GM18502 (cell line): ENCODE measurements around the gene ABCB10.
"Not testable (repeated sequence)": the region's sequence is repeated elsewhere in the genome, so short reads cannot be mapped to it uniquely, and the experiment has no call there.

ENCODE experiments used
- ATAC-seq: cut with Tn5 transposase; IDR thresholded peaks from one replicate; pipeline ENCODE4 v1.9.1; 2021; ENCODE audit warnings: mild to moderate bottlenecking; ENCODE audit not compliant: unreplicated experiment, poor library complexity

Gene ABCB10

DNA sequence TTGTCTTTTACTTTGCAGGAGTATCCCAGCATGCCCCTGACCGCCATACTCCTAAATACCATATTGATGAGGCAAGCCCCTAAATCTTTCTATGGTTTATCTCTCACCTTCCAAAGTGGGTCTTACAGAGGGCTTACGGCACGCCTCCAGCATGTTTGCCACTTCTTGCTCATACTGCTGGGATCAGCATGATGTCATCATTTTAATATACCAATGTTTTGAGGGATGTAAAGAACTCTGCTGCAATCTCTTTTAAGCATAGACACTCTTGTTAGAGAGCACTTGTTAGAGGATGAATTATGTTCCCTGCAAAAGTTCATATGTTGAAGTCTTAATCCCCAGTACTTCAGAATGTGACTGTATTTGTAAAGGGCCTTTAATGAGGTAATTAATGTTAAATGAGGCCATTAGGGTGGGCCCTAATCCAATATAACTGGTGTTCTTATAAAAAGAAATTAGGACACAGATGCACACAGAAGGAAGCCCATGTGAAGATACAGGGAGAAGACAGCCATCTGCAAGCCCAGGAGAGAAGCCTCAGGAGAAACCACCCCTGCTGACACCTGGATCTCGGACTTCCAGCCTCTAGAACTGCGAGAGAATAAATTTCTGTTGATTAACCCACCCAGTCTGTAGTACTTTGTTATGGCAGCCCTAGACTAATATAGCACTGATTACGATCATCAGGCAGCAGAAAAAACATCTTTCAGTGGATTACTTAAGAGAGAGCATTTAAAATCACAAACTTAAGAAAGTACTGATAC is 16.4 kb upstream of the ABCB10 start:
- ATAC-seq = no peak

DNA sequence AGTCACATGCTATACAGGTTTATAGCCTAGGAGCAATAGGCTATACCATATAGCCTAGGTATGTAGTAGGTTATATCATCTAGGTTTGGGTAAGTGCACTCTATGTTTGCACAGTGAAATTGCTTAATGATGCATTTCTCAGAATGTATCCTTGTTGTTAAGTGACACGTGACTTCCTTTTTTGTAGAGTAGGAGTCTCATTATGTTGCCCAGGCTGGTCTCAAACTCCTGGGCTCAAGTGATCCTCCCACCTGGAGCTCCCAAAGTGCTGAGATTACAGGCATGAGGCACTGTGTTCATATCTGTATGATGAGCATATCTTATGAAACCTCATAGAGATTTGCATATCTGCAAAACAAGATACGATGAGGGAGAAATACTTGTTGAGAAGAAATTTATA is 13.8 kb upstream of the ABCB10 start:
- no peak for ATAC-seq

DNA sequence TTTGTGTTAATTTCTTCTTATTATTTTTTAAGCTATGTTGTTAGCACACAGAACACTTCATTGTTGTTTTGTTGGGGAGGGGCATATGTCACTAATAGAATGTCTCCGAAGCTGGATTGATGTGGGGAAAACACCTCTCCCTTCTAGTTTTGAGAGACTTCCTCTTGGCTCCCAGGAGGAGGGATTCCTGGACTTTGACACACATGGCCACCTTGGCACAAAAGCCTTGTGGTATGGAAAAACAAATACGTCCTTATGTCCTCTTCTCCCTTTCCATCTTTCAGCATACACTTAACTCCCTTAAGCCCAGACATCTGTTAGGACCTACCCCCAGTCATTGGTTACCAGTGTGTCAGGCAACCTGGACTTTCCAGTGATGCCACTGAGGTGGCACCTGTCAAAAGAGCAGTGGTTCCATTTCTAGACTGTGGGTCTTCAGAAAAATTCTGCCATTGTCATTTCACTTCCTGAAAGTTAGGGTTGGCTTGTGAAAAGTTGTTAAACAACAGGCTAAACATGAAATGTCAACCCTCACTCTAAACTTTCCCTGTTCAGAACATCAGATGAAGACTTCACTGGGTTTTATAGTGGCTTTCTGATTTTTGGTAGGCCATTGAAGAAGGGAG is 12.5 kb upstream of the ABCB10 start:
- no peak for ATAC-seq

DNA sequence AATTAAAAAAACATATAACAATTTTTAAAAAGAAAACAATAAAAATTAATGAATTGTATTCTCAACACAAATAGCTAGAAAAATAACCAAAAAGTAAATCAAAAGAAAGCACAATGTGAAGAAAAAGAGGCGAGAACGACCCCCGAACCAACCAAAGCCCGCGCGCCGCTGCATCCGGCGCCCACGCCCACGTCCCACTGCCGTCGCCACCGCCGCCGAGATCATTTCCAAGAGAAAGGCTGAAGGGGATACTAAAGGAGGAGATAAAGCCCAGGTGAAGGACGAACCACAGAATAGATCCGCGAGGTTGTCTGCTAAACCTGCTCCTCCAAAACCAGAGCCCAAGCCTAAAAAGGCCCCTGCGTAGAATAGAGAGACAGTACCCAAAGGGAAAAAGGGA is 11.8 kb upstream of the ABCB10 start:
- ATAC-seq = no peak

DNA sequence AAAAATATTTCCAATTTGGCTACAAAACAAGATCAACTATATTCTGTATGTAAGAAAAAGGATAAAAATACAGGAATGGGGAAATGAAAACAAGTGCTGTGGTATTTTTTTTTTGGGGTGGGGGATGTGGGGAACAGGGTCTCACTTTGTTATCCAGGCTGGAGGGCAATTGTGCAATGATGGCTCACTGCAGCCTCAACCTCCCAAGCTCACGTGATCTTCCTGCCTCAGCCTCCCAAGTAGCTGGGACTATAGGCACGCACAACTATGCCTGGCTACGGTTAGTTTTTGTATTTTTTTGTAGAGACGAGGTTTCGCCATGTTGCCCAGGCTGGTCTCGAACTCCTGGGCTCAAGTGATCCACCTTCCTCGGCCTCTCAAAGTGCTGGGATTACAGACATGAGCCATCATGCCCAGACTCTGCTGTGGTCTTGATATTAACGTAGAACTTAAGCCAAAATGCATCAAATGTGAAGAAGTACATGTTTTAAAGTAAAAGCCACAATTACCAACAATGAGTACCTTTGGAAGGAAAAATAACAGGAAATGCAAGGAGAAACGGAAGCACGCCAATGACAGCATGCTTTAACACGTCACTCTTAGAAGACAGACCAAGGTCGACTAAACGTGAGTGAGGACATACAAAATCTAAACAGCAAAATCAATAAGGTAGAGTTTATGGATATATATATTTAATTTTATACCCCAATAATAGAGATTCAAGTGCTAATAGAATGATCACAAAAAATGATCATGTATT is 8.8 kb upstream of the ABCB10 start:
- no peak for ATAC-seq

DNA sequence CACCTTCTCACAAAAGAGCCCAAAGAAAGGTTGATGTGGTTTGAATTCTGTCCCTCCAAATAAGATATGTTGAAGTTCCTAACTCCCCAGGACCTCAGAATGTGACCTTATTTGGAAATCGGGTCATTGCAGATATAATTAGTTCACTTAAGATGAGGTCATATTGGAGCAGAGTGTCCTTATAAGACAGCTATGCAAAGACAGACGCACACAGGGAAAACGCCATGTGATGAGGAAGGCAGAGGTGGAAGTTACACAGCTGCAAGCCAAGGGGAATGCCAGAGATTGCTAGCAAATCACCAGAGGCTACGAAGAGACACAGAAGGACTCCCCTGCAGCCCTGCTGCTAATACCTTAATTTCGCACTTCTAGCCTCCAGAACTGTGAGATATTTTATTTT is 5.2 kb upstream of the ABCB10 start:
- ATAC-seq = no peak

DNA sequence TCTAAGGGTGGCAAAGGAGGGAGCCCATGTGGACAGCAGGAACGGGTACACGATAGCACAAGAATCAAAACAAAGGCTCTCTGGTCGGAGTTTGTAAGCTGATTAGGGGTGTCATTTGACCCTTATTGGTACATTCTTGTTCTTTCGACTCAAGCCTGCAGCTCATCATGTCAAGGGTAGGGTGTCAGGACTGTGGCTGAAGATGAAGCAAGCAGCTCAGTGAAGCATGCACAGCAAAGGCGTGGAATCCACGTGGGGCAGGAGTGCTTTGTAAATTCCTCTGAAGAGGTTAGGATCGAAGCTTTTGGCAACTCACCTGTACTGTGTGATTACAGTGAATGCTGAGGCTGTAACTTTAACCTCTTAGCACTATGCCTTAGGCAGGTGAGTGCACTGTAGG is 4.7 kb upstream of the ABCB10 start:
- no peak for ATAC-seq

DNA sequence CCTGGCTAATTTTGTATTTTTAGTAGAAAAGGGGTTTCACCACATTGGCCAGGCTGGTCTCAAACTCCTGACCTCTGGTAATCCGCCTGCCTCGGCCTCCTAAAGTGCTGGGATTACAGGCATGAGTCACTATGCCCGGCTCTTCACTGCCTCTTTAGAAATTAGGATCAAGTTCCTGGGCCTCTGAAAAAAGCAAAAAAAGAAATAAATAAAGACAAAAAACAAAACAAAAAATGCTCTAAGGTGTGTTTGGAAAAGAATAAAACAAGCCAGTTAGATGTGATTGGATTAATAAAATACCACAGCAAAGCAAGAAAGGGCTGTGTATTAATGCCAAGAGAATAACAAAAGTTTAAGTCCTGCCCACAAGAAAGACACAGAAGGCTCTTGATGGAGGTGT is 4.2 kb upstream of the ABCB10 start:
- no peak for ATAC-seq

DNA sequence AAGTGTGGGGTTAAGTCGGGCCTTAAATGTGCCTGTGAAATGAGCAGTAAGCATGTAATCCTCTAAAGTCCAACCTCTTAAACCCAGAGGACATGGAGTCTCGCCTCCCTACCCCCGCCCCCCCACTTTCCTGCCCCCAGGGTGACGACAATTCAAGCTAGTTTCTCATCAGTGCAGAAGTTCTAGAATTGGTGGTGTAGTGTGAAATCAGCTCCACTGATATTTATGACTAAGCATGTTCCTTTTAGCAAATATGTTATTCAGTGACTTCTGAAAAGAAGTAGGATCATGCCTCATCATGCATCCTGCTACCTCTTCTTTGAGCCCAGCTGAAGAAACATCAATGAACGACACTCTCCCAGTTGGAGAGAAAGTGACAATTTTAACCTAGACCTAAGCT is 2.6 kb upstream of the ABCB10 start:
- ATAC-seq = no peak

DNA sequence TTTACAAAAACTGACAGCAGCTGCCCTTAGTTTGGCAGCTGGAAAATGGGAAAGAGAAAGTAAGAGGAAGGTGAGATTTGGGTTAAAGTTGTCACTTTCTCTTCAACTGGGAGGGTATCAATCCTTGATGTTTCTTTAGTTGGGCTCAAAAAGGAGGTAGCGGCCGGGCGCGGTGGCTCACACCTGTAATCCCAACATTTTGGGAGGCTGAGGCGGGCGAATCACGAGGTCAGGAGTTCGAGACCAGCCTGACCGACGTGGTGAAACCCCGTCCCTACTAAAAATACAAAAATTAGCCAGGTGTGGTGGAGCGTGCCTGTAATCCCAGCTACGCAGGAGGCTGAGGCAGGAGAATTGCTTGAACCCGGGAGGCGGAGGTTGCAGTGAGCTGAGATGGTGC is 1.6 kb upstream of the ABCB10 start:
- not testable (repeated sequence) for ATAC-seq

DNA sequence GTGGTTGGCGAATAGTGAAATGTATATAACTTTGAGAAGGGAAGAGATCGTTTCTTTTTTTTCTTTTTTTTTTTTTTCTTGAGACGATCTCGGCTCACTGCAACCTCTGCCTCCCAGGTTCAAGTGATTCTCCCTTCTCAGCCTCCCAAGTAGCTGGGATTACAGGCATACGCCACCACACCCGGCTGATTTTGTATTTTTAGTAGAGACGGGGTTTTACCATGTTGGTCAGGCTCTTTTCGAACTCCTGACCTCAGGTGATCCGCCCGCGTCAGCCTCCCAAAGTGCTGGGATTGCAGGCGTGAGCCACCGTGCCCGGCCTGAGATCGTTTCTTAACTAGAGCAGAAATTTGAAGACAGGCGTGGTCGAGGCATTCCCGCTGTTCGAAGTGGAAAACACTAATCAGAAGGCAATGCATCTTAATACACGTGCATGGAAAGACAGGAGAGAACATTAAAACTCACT is 862 bp upstream of the ABCB10 start:
- not testable (repeated sequence) for ATAC-seq

DNA sequence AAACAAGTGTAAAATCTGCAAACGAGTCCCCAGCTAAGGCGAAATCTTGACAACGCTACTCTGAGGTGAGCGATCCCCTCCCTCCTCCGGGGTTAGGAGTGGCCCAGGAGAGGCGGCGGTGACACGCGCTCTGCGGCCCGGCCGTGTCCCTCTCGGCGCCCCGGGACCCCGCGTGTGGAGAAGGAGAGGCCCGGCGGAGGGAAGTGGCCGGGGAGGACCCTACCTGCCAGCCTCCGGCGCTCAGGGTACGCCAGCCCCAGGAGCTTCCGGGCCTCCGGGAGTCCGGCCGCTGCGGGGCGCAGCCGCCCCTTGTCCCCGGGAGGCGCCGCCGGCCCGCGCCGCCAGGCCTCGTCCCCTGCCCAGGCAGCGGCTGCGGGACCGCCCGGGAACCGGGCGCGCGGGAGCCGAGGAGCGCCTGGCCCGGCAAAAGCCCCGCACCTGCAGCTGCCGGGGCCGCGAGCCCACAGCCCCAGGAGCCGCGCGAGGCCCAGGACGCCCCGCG is 543 bp downstream of the ABCB10 start:
- peak; percentile 31 for ATAC-seq

DNA sequence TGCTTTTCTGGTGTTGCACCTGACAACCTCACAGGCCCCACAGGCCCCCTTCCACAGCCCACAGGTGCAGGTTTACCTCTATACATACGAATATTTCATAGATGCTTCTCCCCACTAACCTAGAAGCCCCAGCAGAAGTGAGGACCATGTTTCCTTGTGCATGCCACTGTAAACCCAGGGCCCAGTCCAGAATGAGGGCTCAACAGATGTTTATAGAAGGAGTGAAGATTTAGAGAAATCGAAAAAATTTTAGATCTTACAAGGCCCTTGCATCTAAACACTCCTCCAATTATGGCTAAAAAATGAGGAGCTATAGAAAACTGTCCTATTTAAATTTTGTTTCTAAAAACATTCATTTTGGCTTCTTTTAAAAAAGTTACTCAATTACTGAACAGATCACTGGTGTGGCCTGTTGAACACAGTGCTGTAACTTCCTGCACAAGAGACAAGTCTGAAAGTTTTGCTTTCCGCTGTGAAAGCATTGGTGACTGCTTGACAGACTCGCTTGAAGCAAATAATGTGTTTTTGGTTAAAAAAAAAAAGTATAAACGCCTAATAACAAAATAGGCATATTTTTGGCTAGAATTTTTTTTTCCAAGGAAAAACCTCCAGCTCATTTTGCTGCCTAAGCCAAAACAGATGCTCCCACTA is 1.2 kb downstream of the ABCB10 start:
- ATAC-seq = no peak

DNA sequence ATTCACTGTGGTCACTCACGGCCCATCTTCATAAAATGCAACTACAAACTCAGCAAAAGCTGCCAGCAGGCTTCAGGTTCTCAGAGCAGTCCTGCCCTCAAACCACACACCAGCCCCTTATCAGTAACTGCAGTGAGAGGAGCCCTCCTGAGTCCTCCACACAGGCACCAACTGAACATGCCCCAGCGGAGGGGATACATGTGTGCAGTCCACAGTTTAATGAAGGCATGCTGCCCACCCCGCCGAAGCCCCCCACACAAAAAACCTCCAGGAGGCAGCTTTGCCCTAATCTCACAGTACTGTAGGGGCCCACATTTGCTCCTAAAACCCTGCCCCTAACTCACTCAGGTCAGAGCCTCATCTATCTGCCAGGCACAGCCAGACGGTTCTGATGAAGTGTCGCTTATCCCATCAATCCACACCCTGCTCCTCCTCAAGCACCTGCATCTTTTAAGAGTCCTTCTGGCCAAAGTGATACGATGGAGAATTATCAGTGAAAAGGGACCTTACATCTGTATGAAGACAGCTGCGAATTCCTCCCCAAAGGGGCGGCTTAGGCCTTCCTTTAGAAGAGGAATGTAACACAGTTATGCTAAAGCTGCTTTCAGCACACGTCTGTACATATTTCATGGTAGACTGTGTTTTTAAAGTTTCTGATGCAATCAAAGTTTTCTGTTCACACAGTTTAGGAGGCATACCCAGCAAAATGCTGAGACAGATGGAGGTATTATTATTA is 3.5 kb downstream of the ABCB10 start:
- ATAC-seq = no peak

DNA sequence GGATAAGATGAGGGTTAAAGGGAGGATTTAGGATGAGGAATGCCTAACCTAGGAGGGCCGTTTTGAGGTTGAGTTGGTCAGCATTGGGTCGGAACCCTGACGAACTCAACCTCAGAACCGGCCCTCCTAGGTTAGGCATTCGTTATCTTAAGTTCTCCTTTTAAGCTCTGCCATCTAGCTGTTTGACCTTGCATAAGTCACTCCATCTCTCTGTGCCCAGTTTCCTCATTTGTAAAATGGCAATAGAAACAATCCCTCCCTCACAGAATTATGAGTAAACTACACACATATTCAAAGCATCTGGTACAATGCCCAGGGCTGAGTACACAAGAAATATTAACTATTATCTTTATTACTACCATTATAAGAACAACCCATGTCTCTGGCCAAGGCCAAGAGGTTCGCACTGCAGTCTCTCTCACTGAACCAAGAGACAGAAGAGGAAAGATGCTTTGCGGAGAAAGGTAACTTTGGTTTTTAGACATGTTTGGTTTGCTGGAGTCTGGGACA is 4.8 kb downstream of the ABCB10 start:
- ATAC-seq = no peak

DNA sequence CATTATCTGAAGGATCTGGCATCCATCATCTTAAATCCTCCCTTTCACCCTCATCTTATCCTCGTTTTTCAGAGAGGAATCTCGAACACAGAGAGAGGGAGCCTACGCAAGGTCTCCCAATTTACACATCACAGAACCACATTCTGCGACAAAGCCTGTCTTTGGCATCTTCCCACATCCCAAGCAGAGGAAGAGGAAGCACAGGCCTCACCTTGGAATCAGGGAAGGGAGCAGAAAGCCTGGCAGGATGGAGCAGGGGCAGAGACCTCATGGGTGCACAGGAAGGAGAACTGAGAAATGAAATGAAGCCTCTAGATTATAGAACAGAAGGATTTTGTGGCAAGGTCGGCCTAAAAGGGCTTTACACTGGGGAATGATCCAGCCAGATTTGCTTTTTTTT is 5.8 kb downstream of the ABCB10 start:
- no peak for ATAC-seq

DNA sequence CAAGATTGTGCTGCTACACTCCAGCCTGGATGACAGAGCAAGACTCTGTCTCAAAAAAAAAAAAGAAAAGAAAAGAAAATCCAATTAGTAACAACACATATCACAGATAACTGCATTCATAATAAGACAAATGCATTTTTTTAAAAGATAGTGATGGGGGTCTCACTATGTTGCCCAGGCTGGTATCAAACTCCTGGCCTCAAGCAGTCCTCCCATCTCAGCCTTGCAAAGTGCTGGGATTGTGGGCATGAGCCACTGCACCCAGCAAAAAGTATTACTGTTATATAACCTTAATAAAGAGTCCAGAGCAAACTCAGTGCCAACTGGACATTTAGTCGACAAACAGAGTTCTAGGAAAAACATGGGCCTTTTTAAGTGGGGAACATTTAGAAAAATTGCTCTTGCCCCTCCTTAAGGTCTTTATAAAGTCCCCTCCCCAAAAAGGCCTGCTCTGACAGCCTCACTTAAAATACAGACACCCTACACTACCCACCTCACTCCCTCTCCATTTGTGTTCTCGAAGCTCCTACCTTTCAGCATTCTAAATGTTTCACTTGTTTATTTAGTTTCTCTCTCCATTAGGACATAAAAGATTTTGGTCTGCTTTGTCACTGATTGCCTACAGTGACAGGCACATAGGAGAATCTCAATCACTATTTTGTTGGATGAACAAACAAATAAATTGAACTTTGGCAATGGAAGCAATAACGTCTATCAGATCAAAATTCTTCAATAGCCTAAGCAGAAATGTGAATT is 7.5 kb downstream of the ABCB10 start:
- ATAC-seq = no peak

DNA sequence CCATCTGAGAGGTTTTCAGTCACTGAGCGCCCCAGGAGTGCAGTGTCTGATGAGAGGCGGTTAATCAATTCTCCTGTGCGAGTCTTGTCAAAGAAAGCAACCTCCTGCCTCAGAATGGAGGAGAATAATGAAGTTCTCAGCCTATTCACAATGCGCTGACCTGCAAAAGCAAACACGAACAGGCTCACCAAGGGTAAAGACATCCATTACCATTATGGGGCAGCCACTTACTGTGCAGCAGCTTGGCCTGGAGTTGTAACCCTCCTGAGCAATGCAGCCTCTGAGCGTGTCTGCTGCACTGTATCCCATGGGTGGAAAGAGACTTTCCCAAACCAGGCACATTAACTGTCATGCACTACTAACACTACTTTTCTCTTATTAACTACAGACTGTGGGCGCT is 11.0 kb downstream of the ABCB10 start:
- no peak for ATAC-seq

DNA sequence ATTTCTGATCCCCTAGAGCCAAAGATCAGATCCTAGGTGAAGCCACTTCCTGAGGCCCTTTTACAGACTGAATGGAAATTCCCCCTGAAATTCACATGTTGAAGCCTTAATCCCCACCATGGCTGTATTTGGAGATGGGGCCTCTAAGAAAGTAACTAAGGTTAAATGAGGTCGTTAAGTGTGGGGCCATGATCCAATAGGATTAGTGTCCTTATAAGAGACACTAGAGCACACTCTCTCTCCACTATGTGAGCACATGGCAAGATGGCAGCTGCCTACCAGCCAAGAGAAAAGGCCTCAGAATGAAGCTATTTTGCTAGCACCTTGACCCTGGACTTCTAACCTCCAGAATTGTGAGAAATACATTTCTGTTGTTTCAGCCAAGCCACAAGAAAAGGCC is 13.9 kb downstream of the ABCB10 start:
- no peak for ATAC-seq
